BJ (cell line): ENCODE data around the gene RASSF6. TPM values are rescaled to one million over a fixed set of nuclear protein-coding genes. Genes with fewer than 3 reads are reported as not detected.
"Not testable (repeated sequence)": the region's sequence is repeated elsewhere in the genome, so short reads cannot be mapped to it uniquely, and the experiment has no call there.

ENCODE experiments used
- CTCF ChIA-PET: fragments of 350-600 bp; formaldehyde crosslinking; extraction: SDS; loops from one replicate; lab custom pipeline; 2021; ENCODE audit warnings: antibody characterized with exemption, inconsistent platforms; lab: Yijun Ruan, JAX
- POLR2A ChIA-PET: fragments of 300-600 bp; sonication (Branson Sonifier 250); formaldehyde crosslinking; extraction: SDS; loops from one replicate; lab custom pipeline; 2021; ENCODE audit warnings: antibody characterized with exemption; lab: Charles Lee
- DNase-seq: peaks from one replicate; pipeline ENCODE4 v3.0.0-alpha.2; 2011; ENCODE audit warnings: low read depth
- H3K27me3 ChIP-seq: 2 replicates; pipeline ENCODE4 v1.6.0; 2011; ENCODE audit warnings: low read length; ENCODE audit not compliant: control insufficient read depth, insufficient read depth
- H3K36me3 ChIP-seq: 2 replicates; pipeline ENCODE4 v1.5.1; 2011; ENCODE audit warnings: low read length; ENCODE audit not compliant: control insufficient read depth, insufficient read depth
- H3K4me3 ChIP-seq: 2 replicates; pipeline ENCODE4 v1.5.1; 2011; ENCODE audit warnings: low read depth, mild to moderate bottlenecking, control low read depth, low read length
- CTCF ChIP-seq: IDR thresholded peaks from 2 replicates; pipeline ENCODE4 v1.5.1; 2011; ENCODE audit warnings: low read depth, mild to moderate bottlenecking, control low read depth, inconsistent platforms, low read length, moderate library complexity; ENCODE audit not compliant: insufficient read depth
- polyA minus RNA-seq: library from RNA; depleted of rRNA, polyadenylated mRNA; stranded (reverse); fragments of >200 nt; gene quantifications from 2 replicates; pipeline ENCODE4 v1.2.3, GENCODE V29; 2011; rRNA and poly(A)+ RNA removed
- polyA plus RNA-seq: library from polyadenylated mRNA; depleted of rRNA; stranded (reverse); fragments of >200 nt; gene quantifications from 2 replicates; pipeline ENCODE4 v1.2.3, GENCODE V29; 2011; rRNA removed

The RASSF6 gene
- polyA plus RNA-seq (not detected in 2 replicates), polyA minus RNA-seq (not detected in 2 replicates)

GRCh38 chr4:73620115-73620792 is at the start of gene RASSF6:
Gene RASSF6, minus strand, starts transcription at chr4:73620436. Its CDS starts 8,641 bp downstream, at chr4:73611795.
- POLR2A ChIA-PET: no interaction called here
- no peak for DNase-seq
- no peak for TF ChIP-seq CTCF
- Histone ChIP-seq H3K36me3 (no peaks in the 10 kb centered on the region), H3K4me3 (no peak within 1 kb of the TSS), H3K27me3 (peaks cover 8% of the 10 kb centered on the region)
- CTCF ChIA-PET: interaction anchor here (1.2 kb wide), 1 partner anchor 514 kb away, joined by 3 read pairs; no protein-coding TSS in a partner anchor

GRCh38 chr4:73669410-73670183 is 49.4 kb upstream of the RASSF6 start:
- no peak for TF ChIP-seq CTCF
- no peaks in the 10 kb centered on the region for H3K36me3 ChIP-seq
- no peak for DNase-seq
- ChIA-PET CTCF (interaction anchor here (0.8 to 0.9 kb wide), 2 partner anchors 11 to 60 kb away, joined by 3 read pairs; no protein-coding TSS in a partner anchor), POLR2A (interaction anchor here (0.7 kb wide), 1 partner anchor 43 kb away, joined by 4 read pairs; no protein-coding TSS in a partner anchor)
- no peak overlapping the region for H3K4me3 ChIP-seq
- H3K27me3 ChIP-seq: no peaks in the 10 kb centered on the region

- Histone ChIP-seq H3K36me3 (no peaks in the 10 kb centered on the region), H3K4me3 (no peak overlapping the region), H3K27me3 (no peaks in the 10 kb centered on the region)
- POLR2A ChIA-PET: interaction anchor here (0.7 kb wide), 1 partner anchor 44 kb away, joined by 4 read pairs; no protein-coding TSS in a partner anchor
- DNase-seq: no peak
- CTCF ChIA-PET: interaction anchor here (0.8 to 0.9 kb wide), 2 partner anchors 12 to 60 kb away, joined by 3 read pairs; no protein-coding TSS in a partner anchor
- no peak for TF ChIP-seq CTCF
These were observed 48.6 kb upstream of the RASSF6 start for GRCh38 chr4:73668782-73669201.

GRCh38 chr4:73665924-73666323 is 45.7 kb upstream of the RASSF6 start:
- DNase-seq, H3K27me3 ChIP-seq, CTCF ChIA-PET, H3K36me3 ChIP-seq, POLR2A ChIA-PET, H3K4me3 ChIP-seq: not testable (repeated sequence)

- H3K27me3 ChIP-seq: no peaks in the 10 kb centered on the region
- ChIA-PET POLR2A (no interaction called here), CTCF (interaction anchor here (0.6 to 4.7 kb wide), 2 partner anchors 259 to 469 kb away, joined by 4 to 56 read pairs; no protein-coding TSS in a partner anchor)
- H3K36me3 ChIP-seq: no peaks in the 10 kb centered on the region
- DNase-seq: no peak
- TF ChIP-seq CTCF: no peak
- no peak overlapping the region for H3K4me3 ChIP-seq
These were observed 44.2 kb upstream of the RASSF6 start for GRCh38 chr4:73664470-73664869.
